Endothelial cell of umbilical vein (primary cell): Measurements from ENCODE around the gene SIRT4. TPM values are rescaled to one million over a fixed set of nuclear protein-coding genes. Genes with fewer than 3 reads are reported as not detected.

Experiments used
- BruUV-seq: library from RNA; stranded (reverse); fragments of 400-500 nt; replicated peaks from 2 replicates; lab custom pipeline; 2021; lab: Mats Ljungman, UMichigan
- CTCF ChIA-PET: fragments of 300-600, 350-600 bp; sonication (Branson Sonifier 250); formaldehyde crosslinking; loops from one replicate; lab custom pipeline; 2021; ENCODE audit warnings: antibody characterized with exemption, inconsistent platforms; lab: Charles Lee
- POLR2A ChIA-PET: fragments of 300-600, 350-600 bp; sonication (Branson Sonifier 250); formaldehyde crosslinking; loops from one replicate; lab custom pipeline; 2021; ENCODE audit warnings: antibody characterized with exemption, inconsistent platforms; lab: Charles Lee
- DNase-seq: peaks from one replicate; pipeline ENCODE4 v3.0.0-alpha.2; 2011; ENCODE audit warnings: low read depth, low spot score
- FAIRE-seq: peaks from 2 replicates; lab custom pipeline; 2011; peaks lifted over from hg19 to GRCh38; lab: Jason Lieb, UNC
- H2AFZ ChIP-seq: 2 replicates; pipeline ENCODE4 v1.6.0; 2012; ENCODE audit warnings: low read depth, low read length, control low read depth, inconsistent platforms
- H3K27ac ChIP-seq: 2 replicates; pipeline ENCODE4 v1.5.1; 2011; ENCODE audit warnings: low read depth, mild to moderate bottlenecking, control low read depth, low read length, moderate library complexity; ENCODE audit not compliant: insufficient read depth
- H3K27me3 ChIP-seq, 2 experiments: 2 replicates each; pipeline versions ENCODE4 v1.6.0 to v1.6.1; 2011; ENCODE audit warnings: low read length in 2 of 2, mixed read lengths in 1 of 2; ENCODE audit not compliant: control insufficient read depth in 2 of 2, insufficient read depth in 2 of 2
- H3K36me3 ChIP-seq, 2 experiments: 2 replicates in 1 of 2; 3 replicates in 1 of 2; pipeline ENCODE4 v1.5.1; 2011; ENCODE audit warnings: low read length in 2 of 2, mild to moderate bottlenecking in 1 of 2, moderate library complexity in 1 of 2; ENCODE audit not compliant: control insufficient read depth in 2 of 2, insufficient read depth in 2 of 2; ENCODE audit errors: extremely low read depth in 1 of 2
- H3K4me1 ChIP-seq: 3 replicates; pipeline ENCODE4 v1.5.1; 2011; ENCODE audit warnings: mild to moderate bottlenecking, low read length; ENCODE audit not compliant: control insufficient read depth, insufficient read depth; ENCODE audit errors: extremely low read depth
- H3K4me2 ChIP-seq: 2 replicates; pipeline ENCODE4 v1.6.1; 2011; ENCODE audit warnings: low read length, control low read depth, mixed read lengths; ENCODE audit not compliant: insufficient read depth
- H3K4me3 ChIP-seq, 3 experiments: fragments of 200-600 bp in 1 of 3; sonication (generic), shearing (Covaris generic) in 1 of 3; replicated peaks in 1 of 3; 2 replicates each; pipeline ENCODE4 v1.5.1; 2011 to 2016; ENCODE audit warnings: control low read depth in 3 of 3, low read length in 3 of 3, mild to moderate bottlenecking in 2 of 3, inconsistent platforms in 1 of 3, low read depth in 1 of 3, moderate library complexity in 1 of 3; ENCODE audit not compliant: insufficient read depth in 1 of 3
- H3K79me2 ChIP-seq: 2 replicates; pipeline ENCODE4 v1.6.0; 2012; ENCODE audit warnings: low read length, inconsistent platforms; ENCODE audit not compliant: control insufficient read depth, insufficient read depth
- H3K9ac ChIP-seq: replicated peaks from 2 replicates; pipeline ENCODE3; 2011; ENCODE audit warnings: low read length, control low read depth; ENCODE audit not compliant: insufficient read depth; ENCODE audit errors: extremely low read depth
- H3K9me1 ChIP-seq: replicated peaks from 3 replicates; pipeline ENCODE4 v1.6.0; 2011; ENCODE audit warnings: mild to moderate bottlenecking, low read length; ENCODE audit not compliant: control insufficient read depth, insufficient read depth; ENCODE audit errors: extremely low read depth
- H3K9me3 ChIP-seq: replicated peaks from 2 replicates; pipeline ENCODE4 v1.5.1; 2012; ENCODE audit warnings: low read length, inconsistent platforms; ENCODE audit not compliant: control insufficient read depth, insufficient read depth
- H4K20me1 ChIP-seq: replicated peaks from 2 replicates; pipeline ENCODE3; 2011; ENCODE audit warnings: mild to moderate bottlenecking, low read length; ENCODE audit not compliant: control insufficient read depth, insufficient read depth; ENCODE audit errors: extremely low read depth
- CTCF ChIP-seq, 2 donors: IDR thresholded peaks; 1 replicate in 1 of 2; 2 replicates in 1 of 2; pipeline ENCODE4 v1.5.1; 2011; ENCODE audit warnings: low read length in 2 of 2, mild to moderate bottlenecking in 2 of 2, moderate library complexity in 2 of 2, control low read depth in 1 of 2, inconsistent platforms in 1 of 2, low read depth in 1 of 2; ENCODE audit not compliant: insufficient read depth in 1 of 2; ENCODE audit errors: extremely low read depth in 1 of 2
- EZH2 ChIP-seq: IDR thresholded peaks from 2 replicates; pipeline ENCODE4 v1.6.1; 2012; ENCODE audit warnings: borderline replicate concordance, low read depth, mild to moderate bottlenecking, moderate library complexity, low read length, inconsistent platforms; ENCODE audit not compliant: severe bottlenecking
- FOS ChIP-seq: IDR thresholded peaks from 2 replicates; pipeline ENCODE4 v1.6.1; 2011; ENCODE audit warnings: mild to moderate bottlenecking, low read length, moderate library complexity, borderline replicate concordance; ENCODE audit not compliant: insufficient read depth
- GATA2 ChIP-seq: IDR thresholded peaks from 2 replicates; pipeline ENCODE4 v1.7.0; 2011; ENCODE audit warnings: low read depth, mild to moderate bottlenecking, moderate library complexity, mixed read lengths, low read length; ENCODE audit not compliant: insufficient read length, insufficient read depth
- JUN ChIP-seq: IDR thresholded peaks from 2 replicates; pipeline ENCODE4 v1.6.1; 2011; ENCODE audit warnings: borderline replicate concordance, low read depth; ENCODE audit not compliant: insufficient read length, insufficient read depth
- MAX ChIP-seq: IDR thresholded peaks from 2 replicates; pipeline ENCODE4 v1.6.1; 2011; ENCODE audit not compliant: insufficient read depth, insufficient read length
- MYC ChIP-seq: IDR thresholded peaks from one replicate; pipeline ENCODE4 v1.6.1; 2011; ENCODE audit warnings: mild to moderate bottlenecking, low read depth, low read length
- POLR2A ChIP-seq: IDR thresholded peaks from 2 replicates; pipeline ENCODE4 v1.6.1; 2012; ENCODE audit warnings: low read depth, mild to moderate bottlenecking, control low read depth, low read length
- POLR2AphosphoS5 ChIP-seq: IDR thresholded peaks from 2 replicates; pipeline ENCODE4 v1.6.1; 2012; ENCODE audit warnings: low read depth, mild to moderate bottlenecking, control low read depth, low read length, moderate library complexity; ENCODE audit not compliant: insufficient read depth
- dilution Hi-C: fragments of 300-500 bp; cut with MboI; formaldehyde crosslinking; loops from one replicate; pipeline ENCODE4 v1.15.0; 2019; ENCODE audit warnings: low sequenced_read_pairs; ENCODE audit not compliant: extremely low pct_ligation_motif_present
- intact Hi-C: fragments of 100-400 bp; cut with micrococcal nuclease; formaldehyde crosslinking; loops from one replicate; pipeline ENCODE4 v1.10.0; 2022
- polyA plus RNA-seq, 4 experiments: library from polyadenylated mRNA; depleted of rRNA in 3 of 4; stranded (reverse) in 3 of 4; unstranded in 1 of 4; fragments of >200 nt; gene quantifications; 2 replicates each; pipeline versions ENCODE4 v1.2.1 to v1.2.3, GENCODE V29; 2011 to 2012; ENCODE audit warnings: missing spikeins in 1 of 4
- total RNA-seq: library from RNA; stranded (reverse); gene quantifications from 2 replicates; pipeline ENCODE4 v1.2.3, GENCODE V29; 2021

The SIRT4 gene
- total and polyA plus RNA-seq, 2 donors (not counting 3 experiments of a cell fraction or from before 2014, with no cell fraction given) = 0.79 to 1.2 TPM

GRCh38 chr12:120357104-120357503 is 55.0 kb downstream of the SIRT4 start:
- no peaks in the 10 kb centered on the region for H3K79me2 ChIP-seq
- DNase-seq = no peak
- dilution Hi-C loops (no loop called here), intact Hi-C loops (loop anchor here (2.0 kb wide), 1 partner anchor 82 kb away; the partner anchor contains the start of gene COX6A1)
- no peak overlapping the region for H3K27ac ChIP-seq
- no peaks in the 10 kb centered on the region for H3K9me1 ChIP-seq
- no peak for FAIRE-seq
- no peak overlapping the region for H3K4me3 ChIP-seq
- CTCF ChIA-PET = interaction anchor here (0.6 to 1.7 kb wide), 15 partner anchors 9 to 110 kb away, joined by 3 to 17 read pairs (median 3); partner anchors contain the start of genes COX6A1 and PLA2G1B
- no peak overlapping the region for H3K4me2 ChIP-seq
- no peaks in the 10 kb centered on the region for H3K9me3 ChIP-seq
- no peaks in the 10 kb centered on the region for H4K20me1 ChIP-seq
- no peak overlapping the region for H2AFZ ChIP-seq
- no peaks in the 10 kb centered on the region for H3K36me3 ChIP-seq
- POLR2A ChIA-PET = no interaction called here
- peaks cover 0 to 2% of the 10 kb centered on the region in 2 experiments for H3K27me3 ChIP-seq
- TF ChIP-seq CTCF (IDR thresholded peaks at IDR 0.05; ENCODE audit: extremely low read depth in 1 of 2, insufficient read depth in 1 of 2, low read depth in 1 of 2, low read length in 2 of 2) = no peak
- no peak for TF ChIP-seq MYC
- no peak for TF ChIP-seq POLR2A
- H3K9ac ChIP-seq = no peak overlapping the region
- no TSS peak for BruUV-seq
- H3K4me1 ChIP-seq = no peaks in the 10 kb centered on the region

GRCh38 chr12:120358412-120359100 is 56.4 kb downstream of the SIRT4 start:
- intact Hi-C loops = no loop called here
- dilution Hi-C loops = no loop called here
- no TSS peak for BruUV-seq

More at GRCh38 chr12:120358412-120359100, 56.4 kb downstream of the SIRT4 start:
- no peak overlapping the region for H3K9ac ChIP-seq
- H4K20me1 ChIP-seq = no peaks in the 10 kb centered on the region
- peaks cover 0 to 2% of the 10 kb centered on the region in 2 experiments for H3K27me3 ChIP-seq
- no peak overlapping the region for H3K27ac ChIP-seq
- no peaks in the 10 kb centered on the region for H3K9me3 ChIP-seq
- H3K4me2 ChIP-seq = no peak overlapping the region
- DNase-seq (no peak), FAIRE-seq (no peak)
- no peaks in the 10 kb centered on the region for H3K9me1 ChIP-seq
- no peak for TF ChIP-seq POLR2AphosphoS5
- no peak for TF ChIP-seq MYC
- TF ChIP-seq JUN = no peak
- TF ChIP-seq GATA2 = no peak
- TF ChIP-seq CTCF (IDR thresholded peaks at IDR 0.05; ENCODE audit: extremely low read depth in 1 of 2, insufficient read depth in 1 of 2, low read depth in 1 of 2, low read length in 2 of 2) = no peak
- TF ChIP-seq FOS = no peak
- no peak for TF ChIP-seq EZH2
- TF ChIP-seq POLR2A = no peak
- no peak for TF ChIP-seq MAX
- H3K4me1 ChIP-seq = no peaks in the 10 kb centered on the region
- POLR2A ChIA-PET = no interaction called here
- H3K79me2 ChIP-seq = no peaks in the 10 kb centered on the region
- CTCF ChIA-PET = no interaction called here
- H3K36me3 ChIP-seq = no peaks in the 10 kb centered on the region
- H2AFZ ChIP-seq = no peak overlapping the region
- H3K4me3 ChIP-seq = no peak overlapping the region
